NCI-H524 (cell line): Measurements from ENCODE around the gene SGF29.
"Not testable (repeated sequence)": the region's sequence is repeated elsewhere in the genome, so short reads cannot be mapped to it uniquely, and the experiment has no call there.

Experiments used
- DNase-seq, 2 experiments: peaks; one replicate each; lab custom pipeline; 2025; lab: John Stamatoyannopoulos, UW

Gene SGF29

DNA sequence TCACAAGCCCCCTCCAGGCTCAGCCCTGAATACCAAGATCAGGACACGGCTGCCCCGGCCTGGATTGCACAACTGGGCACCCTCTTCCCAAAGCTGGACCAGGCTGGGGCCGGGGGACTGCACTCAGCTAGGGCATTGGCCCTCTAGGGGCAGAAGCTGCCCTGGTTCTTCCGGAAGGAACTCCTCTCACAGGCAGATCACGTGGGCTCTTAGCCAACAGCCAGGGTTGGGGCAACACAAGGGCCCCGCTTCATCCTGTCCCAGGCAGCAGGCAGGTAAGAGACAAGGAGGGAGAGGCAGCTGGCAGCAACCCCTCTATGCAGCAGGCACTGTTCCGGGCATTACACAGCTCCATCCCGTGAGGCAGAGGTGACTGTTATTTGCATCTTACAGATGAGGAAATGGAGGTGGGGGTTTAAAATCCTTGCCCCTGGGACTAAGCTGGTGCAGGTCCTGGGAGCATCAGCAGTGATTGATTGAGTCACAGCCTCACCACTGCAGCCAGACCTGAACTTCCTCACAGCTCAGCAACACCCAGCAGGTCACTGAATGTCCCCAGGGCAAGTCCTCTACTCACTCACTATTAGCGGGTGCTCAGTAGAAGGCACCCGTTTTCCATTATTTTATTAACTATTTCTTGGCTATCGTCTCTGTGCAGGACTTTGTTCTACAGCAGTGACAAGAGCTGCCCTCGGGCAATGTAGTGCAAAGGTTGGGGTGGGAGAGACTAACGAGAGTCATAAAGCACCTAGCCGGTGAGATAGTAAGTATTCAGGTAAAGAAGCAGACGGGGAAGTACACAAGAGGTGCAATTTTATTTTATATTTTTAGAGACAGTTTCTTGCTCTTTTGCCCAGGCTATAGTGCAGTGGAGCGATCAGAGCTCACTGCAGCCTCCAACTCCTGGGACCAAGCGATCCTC lies 58.9 kb downstream of the SGF29 start:
- not testable (repeated sequence) for DNase-seq

DNA sequence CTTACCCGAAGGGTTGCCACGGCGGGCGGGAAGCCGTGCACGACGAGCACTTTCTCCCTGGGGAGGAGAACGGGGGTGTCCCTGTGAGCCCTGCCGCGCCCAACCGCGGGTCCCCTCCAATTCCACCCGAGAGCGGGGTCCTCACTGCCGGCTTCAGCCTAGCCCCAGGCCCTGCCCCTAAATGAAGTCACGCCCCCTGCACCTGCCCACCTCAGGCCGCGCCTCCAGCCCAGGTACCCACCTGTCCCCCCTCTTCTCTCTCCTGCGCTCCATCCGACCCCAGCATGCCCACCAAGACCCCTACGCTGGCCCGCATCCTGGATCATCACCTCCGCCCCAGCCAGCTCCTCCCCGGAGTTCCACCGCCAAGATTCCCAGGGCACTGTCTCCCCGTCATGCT lies 60.2 kb downstream of the SGF29 start:
- not testable (repeated sequence) for DNase-seq

DNA sequence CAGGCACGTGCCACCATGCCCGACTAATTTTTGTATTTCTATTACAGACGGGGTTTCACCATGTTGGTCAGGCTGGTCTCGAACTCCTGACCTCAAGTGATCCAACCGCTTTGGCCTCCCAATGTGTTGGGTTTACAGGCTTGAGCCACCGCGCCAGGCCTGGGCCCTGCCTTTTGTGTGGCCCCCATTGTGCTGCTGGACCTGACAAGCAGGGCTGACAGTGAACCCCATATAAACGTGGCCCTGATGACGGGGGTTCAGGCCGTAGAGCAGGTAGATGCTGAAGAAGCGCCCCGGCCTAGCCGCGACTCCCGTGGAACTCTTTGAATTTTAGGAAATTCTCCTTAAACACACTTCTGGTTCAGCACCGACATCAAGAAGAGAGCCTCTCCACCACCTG lies 60.8 kb downstream of the SGF29 start:
- not testable (repeated sequence) for DNase-seq

DNA sequence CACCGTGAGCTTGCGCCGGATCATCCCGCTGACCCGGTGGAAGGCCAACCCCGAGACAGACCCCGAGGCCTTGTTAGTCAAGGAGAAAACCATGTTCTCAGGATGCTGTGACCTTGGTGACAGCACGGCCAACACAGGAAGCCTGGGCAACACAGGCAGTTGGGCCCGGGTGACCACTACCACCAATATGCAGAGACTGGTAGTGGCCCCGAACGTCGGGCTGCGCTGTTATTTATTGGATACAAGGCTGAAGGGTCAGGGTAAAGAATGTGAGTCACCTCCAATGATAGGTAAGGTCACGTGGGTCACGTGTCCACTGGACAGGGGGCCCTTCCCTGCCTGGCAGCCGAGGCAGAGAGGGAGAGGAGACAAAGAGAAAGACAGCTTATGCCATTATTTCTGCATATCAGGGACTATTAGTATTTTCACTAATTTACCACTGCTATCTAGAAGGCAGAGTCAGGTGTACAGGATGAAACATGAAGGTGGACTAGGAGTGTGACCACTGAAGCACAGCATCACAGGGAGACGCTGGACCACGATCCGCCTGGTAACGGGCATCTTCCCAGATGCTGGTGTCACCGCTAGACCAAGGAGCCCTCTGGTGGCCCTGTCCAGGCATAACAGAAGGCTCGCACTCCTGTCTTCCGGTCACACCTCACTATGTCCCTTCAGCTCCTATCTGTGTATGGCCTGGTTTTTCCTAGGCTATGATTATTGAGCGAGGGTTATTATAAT lies 61.9 kb downstream of the SGF29 start:
- peak in 1 of 2 experiments; percentile 46 for DNase-seq

DNA sequence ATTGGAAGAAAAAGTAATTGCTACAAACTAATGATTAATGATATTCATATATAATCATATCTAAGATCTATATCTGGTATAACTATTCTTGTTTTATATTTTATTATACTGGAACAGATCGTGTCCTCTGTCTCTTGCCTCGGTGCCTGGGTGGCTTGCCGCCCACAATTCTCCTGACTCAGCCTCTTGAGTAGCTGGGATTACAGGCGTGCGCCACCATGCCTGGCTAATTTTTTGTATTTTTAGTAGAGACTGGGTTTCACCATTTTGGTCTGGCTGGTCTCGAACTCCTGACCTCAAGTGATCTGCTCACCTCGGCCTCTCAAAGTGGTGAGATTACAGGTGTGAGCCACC lies 62.5 kb downstream of the SGF29 start:
- DNase-seq: not testable (repeated sequence)

DNA sequence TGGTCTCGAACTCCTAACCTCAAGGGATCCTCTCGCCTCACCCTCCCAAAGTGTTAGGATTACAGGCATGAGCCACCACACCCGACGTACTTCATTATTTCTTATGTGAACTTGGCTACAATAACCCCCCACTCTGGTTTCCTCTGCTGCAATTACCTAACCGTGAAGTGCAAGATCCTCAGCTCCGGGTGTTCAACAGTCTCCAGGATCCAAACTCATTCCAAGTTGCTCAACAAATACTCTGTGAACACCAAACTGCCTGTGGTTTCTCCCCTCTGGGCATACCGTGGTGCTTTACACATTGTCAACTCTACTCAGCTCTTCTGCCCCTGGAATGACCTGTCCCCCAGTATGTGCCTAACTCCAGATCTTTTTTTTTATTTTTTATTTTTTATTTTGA lies 62.9 kb downstream of the SGF29 start:
- no peak for DNase-seq

DNA sequence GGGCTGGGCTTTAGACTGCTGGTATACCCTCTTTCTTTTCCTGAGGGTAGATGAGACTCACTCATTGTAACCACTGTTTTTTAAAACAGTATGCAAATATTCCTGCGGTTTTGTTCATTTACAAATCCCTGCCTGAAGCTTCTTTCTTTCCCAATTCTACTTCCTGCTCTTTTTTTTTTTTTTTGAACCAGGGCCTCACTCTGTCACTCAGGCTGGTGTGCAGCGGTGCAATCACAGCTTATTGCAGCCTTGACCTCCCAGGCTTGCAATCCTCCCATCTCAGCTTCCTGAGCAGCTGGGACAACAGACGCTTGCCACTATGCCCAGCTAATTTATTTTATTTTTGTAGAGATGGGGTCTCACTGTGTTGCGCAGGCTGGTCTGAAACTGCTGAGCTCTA lies 64.2 kb downstream of the SGF29 start:
- DNase-seq: no peak

DNA sequence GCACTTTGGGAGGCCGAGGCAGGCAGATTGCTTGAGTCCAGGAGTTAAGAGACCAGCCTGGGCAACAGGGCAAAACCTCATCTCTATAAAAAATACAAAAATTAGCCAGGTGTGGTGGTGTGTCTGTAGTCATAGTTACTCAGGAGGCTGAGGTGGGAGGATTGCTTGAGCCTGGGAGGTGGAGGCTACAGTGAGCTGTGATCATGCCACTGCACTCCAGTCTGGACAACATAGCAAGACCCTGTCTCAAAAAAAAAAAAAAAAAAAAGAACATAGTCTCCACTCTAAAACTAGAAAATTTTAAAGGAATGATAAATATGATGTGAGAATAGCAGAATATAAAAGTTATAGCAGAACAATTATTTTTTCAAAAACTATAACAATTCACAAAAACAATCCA lies 66.6 kb downstream of the SGF29 start:
- DNase-seq: not testable (repeated sequence)

DNA sequence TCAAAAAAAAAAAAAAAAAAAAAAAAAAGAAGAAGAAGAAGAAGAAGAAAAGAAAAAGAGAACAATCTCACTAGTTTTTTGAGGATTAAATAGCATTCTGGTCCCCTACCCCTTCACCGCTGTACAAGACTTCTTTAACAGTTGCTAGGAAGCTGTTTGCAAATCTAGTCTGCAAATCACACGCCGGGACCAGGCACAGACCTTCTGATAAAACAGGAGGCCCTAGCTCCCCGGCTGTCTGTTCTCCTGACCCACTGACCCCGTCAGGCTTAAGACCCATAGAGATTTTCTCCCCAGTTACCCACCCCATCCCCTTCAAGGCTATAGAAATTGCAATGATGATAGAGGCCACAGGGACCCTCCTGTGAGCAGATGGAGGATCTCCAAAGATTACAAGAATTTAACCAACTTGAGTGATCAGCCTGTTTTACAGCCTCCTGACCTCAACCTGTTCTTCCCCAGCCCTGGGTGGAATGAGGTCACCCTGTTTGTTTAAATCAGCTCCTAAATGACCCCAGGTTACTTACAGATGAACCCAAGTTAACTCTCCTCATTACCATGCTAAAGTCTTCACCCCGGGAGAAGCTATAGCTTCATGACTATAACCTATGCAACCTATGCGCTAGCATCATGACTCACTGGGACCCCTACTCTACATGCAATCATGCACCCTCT lies 67.9 kb downstream of the SGF29 start:
- peak in 1 of 2 experiments; percentile 50 for DNase-seq

DNA sequence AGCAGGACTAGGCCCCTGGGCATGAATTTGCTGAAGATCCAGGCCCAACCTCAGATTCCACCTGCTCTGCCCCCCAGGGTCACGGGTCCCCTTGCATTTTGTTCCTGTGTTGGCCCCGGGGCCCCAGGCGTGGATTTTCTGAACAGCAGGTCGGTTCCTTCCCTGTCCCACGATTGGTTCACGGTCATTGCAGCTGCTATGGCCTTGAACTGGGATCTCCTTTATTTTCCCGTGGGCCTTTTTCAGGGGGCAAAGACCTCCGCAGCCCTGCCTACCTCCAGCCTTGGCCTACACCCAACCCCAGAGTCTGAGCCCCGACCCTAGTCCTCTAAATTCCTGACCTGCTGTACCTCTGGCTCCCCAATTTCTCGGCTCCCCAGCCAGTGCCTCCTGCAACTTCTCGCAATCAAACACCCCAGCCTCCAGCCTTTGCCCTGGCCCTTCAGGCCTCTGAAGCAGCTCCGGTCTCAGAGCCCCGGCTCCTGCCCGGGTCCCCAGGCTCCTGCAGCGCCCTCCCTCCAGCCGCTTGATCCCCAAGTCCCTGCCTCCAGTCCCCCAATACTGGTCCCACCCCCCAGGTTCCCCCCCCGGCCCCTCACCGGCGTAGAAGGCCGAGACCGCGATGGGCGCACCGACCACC lies 68.9 kb downstream of the SGF29 start:
- DNase-seq: not testable (repeated sequence)

DNA sequence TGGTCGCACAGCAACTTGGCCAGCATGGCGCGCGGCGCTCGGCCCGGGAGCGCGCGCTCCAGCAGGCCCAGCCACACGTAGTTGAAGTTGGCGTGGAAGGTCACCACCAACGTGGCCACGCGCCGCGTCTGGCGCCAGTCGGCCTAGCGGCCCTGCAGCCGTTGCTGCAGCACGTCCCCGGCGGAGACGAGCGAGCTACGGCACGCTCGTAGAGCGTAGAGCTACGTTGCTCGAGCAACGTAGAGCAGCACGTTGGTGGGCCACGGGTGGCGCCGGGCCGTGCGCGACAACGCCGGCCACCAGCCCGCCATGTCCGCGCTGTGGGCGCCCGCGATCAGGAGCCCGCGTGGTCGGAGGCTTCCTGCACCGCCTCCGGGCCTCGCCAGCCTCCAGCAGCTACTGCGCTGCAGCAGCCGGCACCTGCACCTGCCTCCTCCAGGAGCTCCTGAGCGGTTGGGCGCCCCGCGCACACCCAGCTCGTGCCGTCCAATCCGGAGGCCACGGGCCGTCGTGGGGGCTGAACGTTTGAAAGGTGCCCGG lies 69.5 kb downstream of the SGF29 start:
- peak; percentile 37 to 79 for DNase-seq

DNA sequence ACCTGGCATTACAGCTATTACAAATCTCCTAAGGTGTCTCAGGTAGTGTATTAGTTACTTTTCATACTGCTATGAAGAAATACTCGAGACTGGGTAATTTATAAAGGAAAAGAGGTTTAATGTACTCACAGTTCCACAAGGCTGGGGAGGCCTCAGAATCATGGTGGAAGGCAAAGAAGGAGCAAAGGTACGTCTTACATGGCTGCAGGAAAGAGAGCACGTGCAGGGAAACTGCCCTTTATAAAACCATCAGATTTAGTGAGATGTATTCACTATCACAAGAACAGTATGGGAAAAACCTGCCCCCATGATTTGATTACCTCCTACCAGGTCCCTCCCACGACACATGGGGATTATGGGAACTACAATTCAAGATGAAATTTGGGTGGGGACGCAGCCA lies 77.2 kb downstream of the SGF29 start:
- not testable (repeated sequence) for DNase-seq

DNA sequence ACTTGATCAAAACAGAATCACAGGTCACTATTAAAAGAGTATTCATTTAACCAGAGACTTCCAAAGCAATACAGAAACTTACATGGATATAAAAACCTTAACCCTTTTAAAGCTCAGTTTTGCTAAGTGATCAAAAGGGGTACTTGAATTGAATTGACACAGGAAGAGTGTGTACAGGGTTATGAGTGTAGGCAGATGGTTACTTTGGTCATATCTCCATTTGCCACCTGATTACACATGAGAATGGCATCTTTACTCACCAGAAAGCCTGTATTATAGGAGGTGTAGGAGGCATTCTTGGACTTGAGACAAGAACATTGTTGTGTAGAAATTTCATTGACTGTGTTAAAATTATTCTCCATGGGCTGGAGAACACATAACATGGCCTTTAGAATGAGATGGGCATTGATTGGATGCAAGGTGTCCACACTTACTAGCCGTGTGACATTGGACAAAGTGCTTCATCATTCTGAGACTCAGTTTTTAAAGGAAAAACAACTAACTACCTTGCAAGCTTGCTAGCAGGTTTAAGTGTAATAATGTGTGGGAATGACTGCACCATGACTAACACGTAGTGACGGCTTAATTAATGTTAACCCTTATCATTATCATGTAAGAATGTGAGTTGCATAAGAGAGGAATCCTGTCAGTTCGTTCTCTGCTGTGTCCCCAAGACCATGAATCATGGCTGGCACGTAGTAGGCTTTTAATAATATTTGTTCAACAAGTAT lies 82.5 kb downstream of the SGF29 start:
- DNase-seq: not testable (repeated sequence)

DNA sequence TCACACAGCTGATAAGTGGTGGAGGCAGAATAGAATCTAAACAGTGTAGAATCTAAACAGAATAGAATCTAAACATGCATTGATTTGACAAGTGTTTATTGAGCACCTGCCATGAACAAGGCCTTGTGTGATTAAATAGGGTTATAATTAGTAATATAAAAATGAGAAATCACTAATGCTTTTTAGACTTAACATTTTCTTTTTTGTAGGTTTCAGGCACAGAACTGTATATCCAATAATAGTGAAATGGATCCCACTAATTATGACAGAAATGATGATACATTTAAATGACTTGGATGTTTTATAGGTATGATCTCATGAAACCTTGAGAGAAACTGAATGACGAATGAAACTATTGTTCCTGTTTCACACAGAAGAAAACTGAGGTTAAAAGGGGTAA lies 84.0 kb downstream of the SGF29 start, which contains the start of gene NPIPB8:
Gene NPIPB8, plus strand, starts transcription at position 301 of the 400 bp plus-strand sequence. CDS start 296 bp downstream, outside the sequence.
- DNase-seq: not testable (repeated sequence)

DNA sequence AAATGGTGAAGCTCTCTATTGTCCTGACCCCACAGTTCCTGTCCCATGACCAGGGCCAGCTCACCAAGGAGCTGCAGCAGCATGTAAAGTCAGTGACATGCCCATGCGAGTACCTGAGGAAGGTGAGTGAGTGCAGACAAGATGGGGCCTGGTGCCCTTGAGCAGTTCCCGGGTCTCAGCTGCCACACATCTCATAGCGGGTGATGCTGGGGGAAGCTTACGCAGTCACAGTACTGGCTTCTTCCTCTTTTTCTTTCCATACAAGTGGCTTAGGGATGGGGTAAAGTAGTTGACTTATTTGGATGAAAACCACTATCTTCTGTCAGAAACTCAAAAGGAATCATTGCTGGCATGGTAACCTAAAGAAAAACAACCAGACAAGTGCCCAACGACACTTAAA lies 84.6 kb downstream of the SGF29 start:
- not testable (repeated sequence) for DNase-seq

DNA sequence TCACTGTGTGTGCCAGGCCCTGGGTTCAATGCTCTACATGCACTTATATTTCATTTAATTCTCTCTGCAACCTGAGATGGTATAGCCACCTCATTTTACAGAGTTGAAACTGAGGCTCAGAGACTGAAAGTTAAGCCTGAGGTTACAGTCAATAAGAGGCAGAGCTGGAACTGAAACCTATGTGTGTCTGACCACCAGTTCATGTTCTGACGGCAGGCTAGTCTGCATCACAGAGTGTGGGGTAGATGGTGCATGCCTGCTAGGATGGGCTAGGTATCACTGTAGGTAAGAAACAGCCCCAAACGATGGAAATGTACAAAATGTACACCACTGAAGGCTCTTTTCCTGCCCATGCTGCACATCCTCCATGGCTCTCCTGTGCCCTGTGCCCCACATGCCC lies 86.2 kb downstream of the SGF29 start:
- DNase-seq: not testable (repeated sequence)
